Measurements from ENCODE around the gene CHAMP1.

DNA sequence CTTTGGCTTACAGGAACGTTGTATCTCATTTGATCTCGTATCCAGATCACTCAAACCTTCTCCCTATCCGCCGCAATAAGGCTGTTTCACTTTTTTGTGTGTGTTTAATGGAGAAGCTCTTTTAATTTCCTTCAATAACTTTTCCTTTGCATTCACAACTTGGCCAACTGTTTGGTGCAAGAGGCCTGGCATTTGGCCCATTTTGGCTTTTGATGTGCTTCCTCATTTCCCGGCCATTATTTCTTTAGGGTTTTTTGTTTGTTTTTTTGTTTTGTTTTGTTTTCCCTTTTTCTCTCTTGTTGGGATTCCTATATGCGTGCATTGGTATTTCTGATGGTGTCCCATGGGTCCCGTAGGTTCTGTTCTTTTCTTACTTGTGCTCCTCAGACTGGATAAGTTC, 39.0 kb upstream of the CHAMP1 start:
- TF ChIP-seq POLR2A (IDR thresholded peaks at IDR 0.05) (no peak), POLR2AphosphoS5 (IDR thresholded peaks at IDR 0.05) (no peak), EP300 (IDR thresholded peaks at IDR 0.05) (no peak)
- TF ChIP-seq, protein P1, sequence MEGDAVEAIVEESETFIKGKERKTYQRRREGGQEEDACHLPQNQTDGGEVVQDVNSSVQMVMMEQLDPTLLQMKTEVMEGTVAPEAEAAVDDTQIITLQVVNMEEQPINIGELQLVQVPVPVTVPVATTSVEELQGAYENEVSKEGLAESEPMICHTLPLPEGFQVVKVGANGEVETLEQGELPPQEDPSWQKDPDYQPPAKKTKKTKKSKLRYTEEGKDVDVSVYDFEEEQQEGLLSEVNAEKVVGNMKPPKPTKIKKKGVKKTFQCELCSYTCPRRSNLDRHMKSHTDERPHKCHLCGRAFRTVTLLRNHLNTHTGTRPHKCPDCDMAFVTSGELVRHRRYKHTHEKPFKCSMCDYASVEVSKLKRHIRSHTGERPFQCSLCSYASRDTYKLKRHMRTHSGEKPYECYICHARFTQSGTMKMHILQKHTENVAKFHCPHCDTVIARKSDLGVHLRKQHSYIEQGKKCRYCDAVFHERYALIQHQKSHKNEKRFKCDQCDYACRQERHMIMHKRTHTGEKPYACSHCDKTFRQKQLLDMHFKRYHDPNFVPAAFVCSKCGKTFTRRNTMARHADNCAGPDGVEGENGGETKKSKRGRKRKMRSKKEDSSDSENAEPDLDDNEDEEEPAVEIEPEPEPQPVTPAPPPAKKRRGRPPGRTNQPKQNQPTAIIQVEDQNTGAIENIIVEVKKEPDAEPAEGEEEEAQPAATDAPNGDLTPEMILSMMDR (IDR thresholded peaks at IDR 0.05) = no peak
